Muscle of leg (tissue), 11 donors: Measurements from ENCODE around the gene OSGEPL1. TPM values are rescaled to one million over a fixed set of nuclear protein-coding genes. Genes with fewer than 3 reads are reported as not detected.
A peak's percentile ranks its signal among the peaks of the same experiment; 100 is the strongest.

Experiments
- DNase-seq: peaks from one replicate; pipeline ENCODE4 v3.0.0; 2013
- H3K27ac ChIP-seq: one replicate; pipeline ENCODE4 v1.5.1; 2013; ENCODE audit warnings: mild to moderate bottlenecking, low read length, control low read depth
- H3K27me3 ChIP-seq: one replicate; pipeline ENCODE4 v1.6.1; 2013; ENCODE audit warnings: low read length; ENCODE audit not compliant: control insufficient read depth, insufficient read depth
- H3K36me3 ChIP-seq: one replicate; pipeline ENCODE4 v1.6.1; 2013; ENCODE audit warnings: low read length; ENCODE audit not compliant: control insufficient read depth, insufficient read depth
- H3K4me1 ChIP-seq: one replicate; pipeline ENCODE4 v1.6.1; 2013; ENCODE audit warnings: low read length; ENCODE audit not compliant: control insufficient read depth, insufficient read depth
- H3K4me3 ChIP-seq: one replicate; pipeline ENCODE4 v1.5.1; 2013; ENCODE audit warnings: low read length, control low read depth
- H3K9me3 ChIP-seq: replicated peaks from 2 replicates; pipeline ENCODE4 v1.6.1; 2013; ENCODE audit warnings: low read depth, low read length; ENCODE audit not compliant: control insufficient read depth
- WGBS: methylation state at CpG from one replicate; pipeline ENCODE4 v1.1.5; 2013; ENCODE audit warnings: missing lambda C conversion rate; ENCODE audit not compliant: insufficient coverage; 5-methylcytosine and 5-hydroxymethylcytosine counted together
- polyA plus RNA-seq, 8 donors: library from polyadenylated mRNA; unstranded; fragments of 120-200 nt; gene quantifications; one replicate each; pipeline versions ENCODE4 v1.2.1 to v1.2.3, GENCODE V29; 2013; ENCODE audit warnings: inconsistent platforms in 1 of 8, low replicate concordance in 1 of 8; ENCODE audit not compliant: insufficient read length in 8 of 8, insufficient read depth in 1 of 8
- total RNA-seq: library from RNA; stranded (reverse); fragments of 120-200 nt; gene quantifications from one replicate; pipeline ENCODE4 v1.2.4, GENCODE V29; 2013

The OSGEPL1 gene
- total and polyA plus RNA-seq, 9 donors: 9.2 to 14.2 (median 11.7) TPM

DNA sequence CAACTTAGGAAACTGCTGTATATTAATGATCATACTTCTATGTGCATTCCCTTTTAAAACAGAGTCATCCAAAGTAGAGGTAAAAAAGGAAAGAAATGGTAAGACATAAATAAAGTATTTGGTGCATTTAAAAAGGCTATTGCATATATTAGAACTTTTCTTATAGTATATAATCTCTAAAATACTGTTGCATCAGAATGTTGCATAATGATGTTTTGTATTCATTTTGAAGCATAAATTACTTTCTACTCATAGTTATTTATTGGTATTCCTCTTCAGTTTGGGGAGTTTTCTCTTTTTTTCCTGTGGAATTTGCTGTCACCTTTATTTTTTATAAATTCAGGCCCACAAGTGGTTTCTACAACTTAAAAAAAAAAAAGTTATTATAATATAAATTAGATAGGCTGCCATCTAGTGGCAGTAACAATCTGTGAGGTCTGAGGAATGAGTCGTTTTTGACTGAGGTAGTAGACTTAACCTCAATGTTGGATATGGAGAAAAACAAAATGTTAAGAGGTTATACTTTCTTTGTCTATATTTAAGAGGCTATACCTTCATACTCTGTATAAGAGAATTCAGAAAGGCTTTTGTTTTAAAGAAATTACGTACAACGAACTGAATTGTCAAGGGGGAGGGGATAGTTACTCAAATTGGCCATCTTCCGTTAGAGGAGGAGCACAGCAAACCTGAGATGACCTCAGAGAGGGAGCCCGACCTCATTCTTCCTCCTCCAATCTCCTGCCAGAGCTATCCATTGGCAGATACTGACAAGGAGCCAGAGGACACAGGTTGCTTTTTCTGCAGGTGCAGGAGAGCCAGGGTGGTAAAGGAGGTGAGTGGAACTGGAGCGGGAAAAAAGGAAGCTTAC lies 64.3 kb downstream of the OSGEPL1 start:
- no CpG with 5 or more reads among the region's 6 CpGs for WGBS
- H3K4me1 ChIP-seq: no peaks in the 10 kb centered on the region
- H3K9me3 ChIP-seq: no peaks in the 10 kb centered on the region
- H3K36me3 ChIP-seq: no peaks in the 10 kb centered on the region
- no peaks in the 10 kb centered on the region for H3K27me3 ChIP-seq
- peak; percentile 73 for DNase-seq
- no peak overlapping the region for H3K27ac ChIP-seq
- no peak overlapping the region for H3K4me3 ChIP-seq

Other genes with a start within 250 kb of the OSGEPL1 start
- gene SLC40A1, start 182.0 kb downstream of the OSGEPL1 start, total RNA-seq: 37.4 TPM
- 10 to 100 TPM; 36.6 to 65.9 (median 47.1) TPM for gene SLC40A1, start 182.0 kb downstream of the OSGEPL1 start, polyA plus RNA-seq
- 49.7 TPM for gene ASNSD1, start 101.3 kb downstream of the OSGEPL1 start, total RNA-seq
- 10 to 100 TPM; 32.1 to 45.1 (median 38.2) TPM for gene ASNSD1, start 101.3 kb downstream of the OSGEPL1 start, polyA plus RNA-seq
- 16.3 TPM for gene ANKAR, start 88.1 kb downstream of the OSGEPL1 start, total RNA-seq
- 1 to 10 TPM; 3.7 to 8.9 (median 5.2) TPM for gene ANKAR, start 88.1 kb downstream of the OSGEPL1 start, polyA plus RNA-seq
- gene ORMDL1, start 21.5 kb upstream of the OSGEPL1 start, total RNA-seq: 47.4 TPM
- gene ORMDL1, start 21.5 kb upstream of the OSGEPL1 start, polyA plus RNA-seq: 10 to 100 TPM; 41.1 to 54.1 (median 45.4) TPM
- 26.1 TPM for gene PMS1, start 21.7 kb upstream of the OSGEPL1 start, total RNA-seq
- gene PMS1, start 21.7 kb upstream of the OSGEPL1 start, polyA plus RNA-seq: 10 to 100 TPM; 21.6 to 33.3 (median 25.2) TPM